T-helper 2 cell treated with Interferon-gamma antibody and Interleukin-4, amounts not matched to agents 5 μg/mL and 100 μg/mL, for 36 hours (primary cell): ENCODE results near the gene MMP11.
A peak's percentile ranks its signal among the peaks of the same experiment; 100 is the strongest.

Source experiments
- DNase-seq: peaks from one replicate; pipeline ENCODE4 v3.0.0; 2021; ENCODE audit warnings: low spot score
- H3K27ac Mint-ChIP-seq: one replicate; pipeline ENCODE4 v1.8.0; 2021; ENCODE audit warnings: mild to moderate bottlenecking, mixed read lengths
- H3K27me3 Mint-ChIP-seq: one replicate; pipeline ENCODE4 v1.8.0; 2021; ENCODE audit warnings: low read depth, mixed read lengths
- H3K36me3 Mint-ChIP-seq: one replicate; pipeline ENCODE4 v1.8.0; 2021; ENCODE audit warnings: low read depth, mixed read lengths
- H3K4me1 Mint-ChIP-seq: one replicate; pipeline ENCODE4 v1.8.0; 2021; ENCODE audit warnings: low read depth, mixed read lengths
- H3K4me3 Mint-ChIP-seq: one replicate; pipeline ENCODE4 v1.8.0; 2022; ENCODE audit warnings: mild to moderate bottlenecking, moderate library complexity, mixed read lengths
- H3K9me3 Mint-ChIP-seq: one replicate; pipeline ENCODE4 v1.8.0; 2021; ENCODE audit warnings: mixed read lengths

Gene MMP11

DNA sequence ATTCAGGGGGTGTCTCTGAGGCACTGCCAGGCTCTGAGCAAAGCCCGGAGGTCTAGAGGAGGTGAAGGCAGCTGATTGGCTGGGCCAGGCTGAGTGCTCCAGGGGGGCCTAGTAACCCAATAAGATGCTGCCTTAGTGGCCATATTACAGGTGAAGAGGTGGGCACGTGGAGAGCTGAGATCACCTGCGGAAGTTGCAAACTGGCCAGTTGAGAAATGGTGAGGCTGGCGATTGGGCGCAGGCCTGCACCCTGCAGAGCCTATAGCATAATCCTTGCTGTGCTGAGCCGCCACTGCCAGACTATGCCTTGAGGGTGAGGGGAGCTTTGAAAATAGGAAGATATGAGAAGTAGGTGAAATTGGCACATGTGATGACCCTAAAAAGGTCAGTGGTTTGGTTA lies 44.5 kb downstream of the MMP11 start:
- H3K27me3 Mint-ChIP-seq = no peaks in the 10 kb centered on the region
- peaks cover 13% of the 10 kb centered on the region for H3K4me1 Mint-ChIP-seq
- H3K27ac Mint-ChIP-seq = peak overlapping the region; percentile 32
- DNase-seq = no peak
- H3K36me3 Mint-ChIP-seq = peaks cover 60% of the 10 kb centered on the region
- H3K9me3 Mint-ChIP-seq = no peaks in the 10 kb centered on the region
- H3K4me3 Mint-ChIP-seq = no peak overlapping the region

DNA sequence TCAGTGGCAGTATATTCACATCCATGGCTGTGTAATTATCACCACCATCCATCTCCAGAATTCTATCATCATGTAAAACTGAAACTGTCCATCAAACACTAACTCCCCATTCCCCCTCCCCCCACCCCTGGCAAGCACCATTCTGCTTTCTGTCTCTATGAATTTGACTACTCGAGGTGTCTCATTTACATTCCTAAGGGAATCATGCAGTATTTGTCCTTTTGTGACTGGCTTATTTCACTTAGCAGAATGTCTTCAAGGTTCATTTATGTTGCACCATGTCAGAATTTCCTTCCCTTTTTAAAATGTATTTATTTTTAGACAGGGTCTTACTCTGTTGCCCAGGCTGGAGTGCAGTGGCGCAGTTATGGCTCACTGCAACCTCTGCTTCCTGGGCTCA lies 45.9 kb downstream of the MMP11 start:
- no peaks in the 10 kb centered on the region for H3K9me3 Mint-ChIP-seq
- DNase-seq = no peak
- peak overlapping the region; percentile 26 for H3K27ac Mint-ChIP-seq
- peaks cover 63% of the 10 kb centered on the region for H3K36me3 Mint-ChIP-seq
- peaks cover 13% of the 10 kb centered on the region for H3K4me1 Mint-ChIP-seq
- H3K4me3 Mint-ChIP-seq = no peak overlapping the region
- H3K27me3 Mint-ChIP-seq = no peaks in the 10 kb centered on the region

DNA sequence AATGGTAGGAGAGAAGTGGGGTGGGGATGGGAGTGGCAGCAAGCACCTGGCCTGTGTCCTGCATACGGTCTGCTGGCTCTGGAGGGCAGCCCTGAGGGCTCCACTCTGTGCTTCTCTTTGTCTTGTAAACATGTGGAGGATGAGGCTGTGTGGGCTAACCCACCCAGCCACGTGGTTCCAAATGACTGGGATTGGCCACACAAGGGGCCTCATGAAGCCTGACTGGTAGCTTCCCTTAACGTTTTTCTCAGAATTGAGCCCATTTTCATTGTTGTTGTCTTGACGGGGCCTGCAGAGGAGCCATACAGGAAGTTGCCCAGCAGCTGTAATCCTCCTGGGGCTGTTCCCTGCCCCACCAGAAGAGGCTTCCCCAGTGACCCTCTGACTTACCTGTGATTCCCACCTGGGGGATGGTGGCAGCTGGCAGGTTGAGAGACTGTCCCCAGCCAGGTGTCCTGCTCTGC lies 48.1 kb downstream of the MMP11 start:
- Mint-ChIP-seq H3K27ac (peak overlapping the region; percentile 83), H3K27me3 (no peaks in the 10 kb centered on the region), H3K36me3 (peaks cover 69% of the 10 kb centered on the region), H3K9me3 (no peaks in the 10 kb centered on the region), H3K4me3 (peak overlapping the region; percentile 48), H3K4me1 (peaks cover 20% of the 10 kb centered on the region)
- DNase-seq = peak; percentile 27

DNA sequence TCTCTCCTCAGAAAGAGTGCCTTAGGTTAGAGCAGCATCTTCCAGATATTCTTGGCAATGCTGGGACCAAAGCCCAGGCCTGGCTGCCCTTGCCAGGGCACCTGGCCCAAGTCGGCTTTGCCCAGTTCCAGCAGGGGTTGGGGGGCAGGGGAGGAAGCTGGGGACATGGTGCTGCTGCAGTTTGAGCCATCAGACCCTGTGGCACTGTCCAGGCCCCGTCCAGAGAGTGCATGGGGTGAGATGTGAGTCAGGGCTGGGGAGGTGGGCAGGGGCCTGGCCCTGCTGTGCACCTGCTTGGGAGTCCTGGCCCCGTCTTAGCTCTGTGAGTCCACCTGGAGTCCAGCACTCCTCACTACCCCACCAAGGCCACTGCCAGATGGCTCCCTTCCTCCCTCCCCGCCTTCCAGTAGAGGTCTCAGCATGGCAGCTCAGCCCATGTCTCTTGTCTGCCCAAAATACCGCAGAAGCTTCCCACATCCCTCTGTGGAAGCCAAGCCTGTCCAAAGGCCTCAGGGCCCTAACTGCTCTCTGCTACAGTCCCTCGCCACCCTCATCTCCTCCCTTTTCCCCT lies 49.5 kb downstream of the MMP11 start:
- no peaks in the 10 kb centered on the region for H3K9me3 Mint-ChIP-seq
- H3K36me3 Mint-ChIP-seq = peaks cover 65% of the 10 kb centered on the region
- H3K4me1 Mint-ChIP-seq = peaks cover 26% of the 10 kb centered on the region
- DNase-seq = no peak
- H3K27ac Mint-ChIP-seq = peak overlapping the region; percentile 80
- no peaks in the 10 kb centered on the region for H3K27me3 Mint-ChIP-seq
- no peak overlapping the region for H3K4me3 Mint-ChIP-seq

DNA sequence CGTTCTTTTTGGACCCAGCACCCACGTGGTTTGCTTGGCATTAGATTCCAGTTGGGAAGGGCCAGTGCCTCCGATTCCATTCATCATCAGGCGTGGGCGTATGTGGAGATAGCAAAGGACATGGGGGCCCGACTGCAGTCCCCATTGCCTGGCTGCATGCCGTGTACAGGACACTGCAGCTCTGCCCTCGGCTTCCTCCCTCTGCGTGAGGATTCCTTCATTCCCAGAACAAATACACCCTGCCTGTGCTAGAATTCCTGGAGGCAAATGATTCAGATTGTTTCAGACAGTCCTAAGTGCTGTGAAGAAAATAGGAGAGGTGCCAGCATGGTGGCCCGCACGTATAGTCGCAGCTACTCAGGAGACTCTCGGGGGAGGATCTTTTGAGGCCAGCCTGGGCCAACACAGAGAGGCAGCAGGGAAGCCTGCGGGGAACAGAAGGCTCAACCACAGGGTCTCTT lies 50.7 kb downstream of the MMP11 start:
- H3K36me3 Mint-ChIP-seq = peaks cover 62% of the 10 kb centered on the region
- H3K9me3 Mint-ChIP-seq = no peaks in the 10 kb centered on the region
- no peaks in the 10 kb centered on the region for H3K27me3 Mint-ChIP-seq
- H3K4me3 Mint-ChIP-seq = no peak overlapping the region
- DNase-seq = no peak
- peaks cover 26% of the 10 kb centered on the region for H3K4me1 Mint-ChIP-seq
- peak overlapping the region; percentile 80 for H3K27ac Mint-ChIP-seq

DNA sequence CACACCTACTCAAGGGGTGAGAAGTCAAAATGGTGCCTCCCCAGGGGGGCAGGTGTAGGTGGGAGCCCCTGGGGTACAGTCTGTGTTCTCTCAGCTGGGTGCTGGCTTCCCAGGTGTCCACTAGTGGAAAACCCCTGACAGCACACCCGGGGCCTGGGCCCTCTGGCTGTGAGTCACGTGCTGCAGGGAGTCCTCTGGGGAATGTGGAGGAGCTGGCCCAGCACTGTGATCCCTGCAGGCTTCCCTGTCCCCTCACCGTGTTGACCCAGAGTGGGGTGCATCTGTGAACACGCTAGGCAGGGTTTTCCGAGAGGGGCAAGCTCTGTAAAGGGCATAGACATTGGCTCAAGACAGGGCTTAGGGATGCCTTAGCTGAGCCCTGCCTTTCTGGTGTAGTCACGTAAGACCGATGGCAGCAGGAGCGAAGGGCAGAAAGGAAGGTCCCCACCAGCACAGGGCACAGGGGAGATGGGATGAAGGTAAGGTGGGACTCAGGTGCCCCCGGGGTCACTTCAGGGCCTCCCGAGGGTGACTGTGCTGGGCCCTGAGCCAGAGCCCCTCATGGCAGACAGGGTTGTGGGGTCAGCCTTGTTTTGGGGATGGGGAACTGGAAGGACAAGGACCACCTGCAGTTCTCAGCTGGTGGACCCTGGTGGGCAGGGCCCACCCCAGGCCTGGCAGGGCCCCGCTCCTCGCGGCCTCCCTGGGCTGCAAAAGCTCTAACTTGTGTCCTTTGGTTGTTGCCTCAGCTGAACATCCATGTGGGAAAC lies 52.0 kb downstream of the MMP11 start:
- DNase-seq = no peak
- Mint-ChIP-seq H3K27me3 (no peaks in the 10 kb centered on the region), H3K4me3 (no peak overlapping the region), H3K36me3 (peaks cover 55% of the 10 kb centered on the region), H3K4me1 (peaks cover 26% of the 10 kb centered on the region), H3K9me3 (no peaks in the 10 kb centered on the region), H3K27ac (peak overlapping the region; percentile 74)

DNA sequence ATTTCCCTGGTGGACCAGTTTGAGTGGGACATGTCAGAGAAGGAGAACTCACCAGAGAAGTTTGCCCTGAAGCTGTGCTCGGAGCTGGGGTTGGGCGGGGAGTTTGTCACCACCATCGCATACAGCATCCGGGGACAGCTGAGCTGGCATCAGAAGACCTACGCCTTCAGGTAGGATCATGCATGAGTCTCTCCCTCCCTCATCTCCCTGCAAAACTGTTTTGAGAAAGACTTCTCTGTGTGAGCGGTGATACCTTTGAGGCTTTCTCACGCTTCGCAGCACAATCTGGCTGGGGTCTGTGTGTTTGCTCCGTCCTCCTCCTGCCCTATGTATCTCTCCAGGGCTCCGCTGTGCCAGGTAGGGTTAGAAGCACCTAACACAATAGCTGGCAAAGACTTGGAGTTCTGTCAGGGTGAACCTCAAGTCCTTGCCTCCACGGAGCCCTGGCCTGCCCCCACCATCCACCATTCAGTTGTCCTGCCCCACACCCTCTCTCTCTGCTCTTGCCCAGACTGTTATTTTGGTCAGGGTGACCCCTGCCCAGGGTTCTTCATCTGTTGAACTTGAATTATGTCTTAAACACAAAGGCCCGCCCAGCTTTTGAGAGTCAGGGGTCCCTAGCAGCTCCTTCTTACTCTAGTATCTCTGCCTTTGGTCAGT lies 52.7 kb downstream of the MMP11 start:
- peaks cover 25% of the 10 kb centered on the region for H3K4me1 Mint-ChIP-seq
- peaks cover 55% of the 10 kb centered on the region for H3K36me3 Mint-ChIP-seq
- DNase-seq = no peak
- H3K27ac Mint-ChIP-seq = peak overlapping the region; percentile 90
- no peaks in the 10 kb centered on the region for H3K27me3 Mint-ChIP-seq
- H3K4me3 Mint-ChIP-seq = no peak overlapping the region
- no peaks in the 10 kb centered on the region for H3K9me3 Mint-ChIP-seq

DNA sequence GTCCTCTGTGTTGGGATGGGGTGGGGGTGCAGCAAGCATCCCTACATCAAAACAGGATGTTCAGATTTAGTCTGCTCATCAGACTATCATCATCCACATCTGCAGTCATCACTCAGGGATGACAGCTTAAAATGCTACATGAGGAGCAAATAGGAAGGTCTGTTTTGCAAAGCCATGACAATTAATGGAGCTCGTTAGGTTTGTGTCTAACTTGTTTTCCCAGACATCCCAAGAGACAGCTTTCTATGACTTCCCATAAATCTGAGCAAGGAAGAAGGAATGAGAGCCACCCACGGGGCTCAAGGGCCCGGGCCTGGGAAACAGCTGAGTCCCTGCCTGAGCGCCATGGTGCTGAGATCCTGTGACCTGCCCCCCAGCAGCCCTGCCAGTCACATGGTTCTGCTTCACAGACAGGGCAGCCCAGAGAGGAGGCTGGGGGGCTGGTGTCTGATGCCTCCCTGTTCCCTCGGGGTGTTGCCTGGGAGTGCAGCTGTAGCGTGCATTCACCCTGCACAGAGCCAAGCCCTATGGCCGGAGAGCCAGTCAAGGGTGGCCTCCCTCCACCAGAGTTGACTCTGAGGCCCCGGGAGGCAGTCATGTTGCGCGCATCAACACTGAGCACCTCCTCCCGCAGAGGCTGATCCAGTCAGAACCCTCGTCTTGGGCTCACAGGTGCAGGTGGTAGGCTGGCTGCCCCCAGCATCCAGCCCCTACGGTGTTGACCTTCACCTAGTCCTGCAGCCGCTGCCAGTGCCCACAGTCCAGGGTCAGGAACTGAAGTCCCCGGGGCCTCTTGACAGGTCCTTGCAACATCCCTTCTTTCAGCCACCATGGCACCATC lies 54.1 kb downstream of the MMP11 start:
- Mint-ChIP-seq H3K4me3 (peak overlapping the region; percentile 32), H3K36me3 (peaks cover 48% of the 10 kb centered on the region), H3K9me3 (no peaks in the 10 kb centered on the region), H3K4me1 (peaks cover 15% of the 10 kb centered on the region), H3K27me3 (no peaks in the 10 kb centered on the region), H3K27ac (peak overlapping the region; percentile 90)
- no peak for DNase-seq

DNA sequence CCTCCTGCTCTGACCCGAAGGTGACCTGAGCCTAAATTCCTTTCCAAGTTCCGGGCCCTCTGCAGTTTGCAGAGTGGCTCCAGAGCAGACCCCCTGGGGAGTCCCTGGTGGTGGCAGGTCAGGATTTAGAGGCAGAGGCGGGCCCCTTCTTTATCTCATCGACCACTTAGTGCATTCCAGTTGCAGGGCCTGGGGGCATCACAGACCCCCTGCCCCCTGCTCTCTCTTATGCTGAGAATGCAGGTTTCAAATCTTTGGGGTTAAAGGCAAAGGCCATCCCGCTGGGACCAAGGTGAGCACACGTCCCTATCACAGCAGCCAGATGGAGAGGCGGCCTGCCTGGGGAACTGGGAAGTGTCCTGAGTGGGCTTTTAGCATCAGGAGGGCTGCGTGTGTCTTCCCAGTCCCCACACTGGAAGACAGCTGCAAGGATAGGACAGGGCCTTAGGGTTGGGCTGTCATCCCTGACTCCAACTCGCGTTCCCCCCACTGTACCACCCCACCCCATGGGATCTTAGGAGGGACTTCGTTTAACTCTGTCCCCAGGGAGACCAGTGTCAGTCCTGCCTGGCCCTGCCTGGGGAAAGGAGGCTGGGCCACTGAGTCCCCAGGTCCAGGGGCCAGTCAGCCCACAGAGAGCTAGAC lies 54.8 kb downstream of the MMP11 start:
- Mint-ChIP-seq H3K36me3 (peaks cover 47% of the 10 kb centered on the region), H3K27ac (peak overlapping the region; percentile 42), H3K4me3 (no peak overlapping the region), H3K4me1 (peaks cover 15% of the 10 kb centered on the region), H3K27me3 (no peaks in the 10 kb centered on the region), H3K9me3 (no peaks in the 10 kb centered on the region)
- DNase-seq = no peak

DNA sequence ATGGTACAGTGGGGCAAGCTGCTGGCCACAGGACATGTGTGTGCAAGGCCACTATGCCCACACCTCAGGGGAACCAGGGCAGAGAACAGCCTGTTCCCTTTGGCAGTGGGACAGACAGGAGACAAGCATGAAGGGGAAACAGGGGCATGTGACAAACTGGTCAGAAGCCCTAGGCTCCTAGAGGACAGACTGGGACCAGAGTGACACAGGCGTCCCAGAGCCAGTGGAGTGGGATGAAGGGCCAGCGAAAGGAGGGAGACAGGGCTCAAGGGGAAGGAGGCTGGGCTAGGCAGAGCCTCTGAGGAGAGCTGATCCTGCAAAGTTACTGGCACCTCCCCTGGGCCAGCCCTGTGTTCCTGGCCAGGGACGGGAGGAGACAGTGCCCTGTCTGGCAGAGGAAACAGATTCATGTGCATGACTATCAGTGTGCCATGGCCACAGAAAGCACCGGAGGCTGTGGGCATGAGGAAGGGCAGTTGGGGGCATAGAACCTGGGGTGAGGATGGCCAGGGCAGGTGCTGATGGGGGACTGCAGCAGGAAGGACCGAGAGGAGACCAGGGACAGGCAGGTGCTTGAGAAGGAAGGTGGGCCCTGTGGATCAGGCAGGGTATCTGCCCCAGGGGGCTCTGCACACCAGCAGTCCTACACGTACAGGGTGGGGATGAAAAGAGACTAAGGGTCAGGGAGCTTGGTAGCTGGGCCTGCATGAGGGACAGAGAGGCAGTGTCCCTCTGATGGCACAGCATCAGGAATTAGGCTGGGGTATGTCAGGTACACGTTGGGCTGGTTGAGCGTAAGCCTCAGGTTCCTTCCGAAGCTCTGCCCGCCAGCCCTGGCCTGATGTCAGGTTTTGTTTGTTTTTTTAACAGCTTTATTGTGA lies 56.4 kb downstream of the MMP11 start:
- H3K36me3 Mint-ChIP-seq = peaks cover 33% of the 10 kb centered on the region
- peak overlapping the region; percentile 56 for H3K27ac Mint-ChIP-seq

DNA sequence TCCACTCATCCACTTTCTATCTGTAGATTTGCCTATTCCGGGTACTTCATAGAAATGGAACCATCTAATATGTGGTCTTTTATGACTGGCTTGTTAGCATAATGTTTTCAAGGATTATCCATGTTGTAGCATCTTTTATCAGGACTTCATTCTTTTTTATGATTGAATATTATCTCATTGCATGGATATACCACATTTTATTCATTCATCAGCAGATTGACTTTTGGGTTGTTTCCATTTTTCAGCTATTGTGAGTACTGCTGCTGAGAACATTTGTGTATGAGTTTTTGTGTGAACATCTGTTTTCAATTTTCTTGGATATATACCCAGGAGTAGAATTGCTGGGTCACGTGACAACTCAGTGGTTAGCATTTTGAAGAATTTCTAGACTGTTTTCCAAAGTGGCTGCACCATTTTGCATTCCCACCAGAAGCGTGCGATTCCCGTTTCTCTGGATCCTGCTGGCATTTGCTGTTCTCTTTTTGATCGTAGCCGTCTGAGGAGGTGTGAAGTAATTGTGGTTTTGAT lies 57.3 kb downstream of the MMP11 start:
- no peak overlapping the region for H3K27ac Mint-ChIP-seq
- H3K36me3 Mint-ChIP-seq = peaks cover 28% of the 10 kb centered on the region
- DNase-seq = no peak
- H3K9me3 Mint-ChIP-seq = no peaks in the 10 kb centered on the region
- H3K4me1 Mint-ChIP-seq = peaks cover 13% of the 10 kb centered on the region
- H3K4me3 Mint-ChIP-seq = no peak overlapping the region
- H3K27me3 Mint-ChIP-seq = no peaks in the 10 kb centered on the region

More for the DNA sequence above, 56.4 kb downstream of the MMP11 start:
- Mint-ChIP-seq H3K4me3 (no peak overlapping the region), H3K9me3 (no peaks in the 10 kb centered on the region), H3K4me1 (peaks cover 13% of the 10 kb centered on the region), H3K27me3 (no peaks in the 10 kb centered on the region)
- no peak for DNase-seq

DNA sequence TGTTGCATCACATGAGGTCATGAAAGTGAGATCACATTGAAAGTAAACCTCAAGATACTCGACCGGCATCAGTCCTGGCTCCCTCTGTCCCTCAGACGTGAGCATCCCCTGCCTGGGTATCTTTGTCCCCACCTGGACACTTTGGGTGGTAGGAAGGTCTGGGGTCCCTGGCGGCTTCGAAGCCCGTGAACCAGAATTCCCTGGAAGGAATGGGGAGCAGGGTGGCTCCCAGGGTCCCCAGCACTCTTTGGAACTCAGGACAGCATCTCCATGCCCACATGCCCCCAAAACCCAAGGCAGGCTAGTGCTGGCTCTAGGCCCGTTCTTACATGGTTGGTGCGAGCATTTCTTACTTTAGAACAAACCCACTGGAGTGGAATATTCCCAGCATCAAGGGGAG lies 58.6 kb downstream of the MMP11 start:
- H3K4me3 Mint-ChIP-seq = no peak overlapping the region
- peaks cover 28% of the 10 kb centered on the region for H3K36me3 Mint-ChIP-seq
- no peaks in the 10 kb centered on the region for H3K9me3 Mint-ChIP-seq
- DNase-seq = no peak
- H3K27ac Mint-ChIP-seq = no peak overlapping the region
- H3K27me3 Mint-ChIP-seq = no peaks in the 10 kb centered on the region
- H3K4me1 Mint-ChIP-seq = peaks cover 6% of the 10 kb centered on the region
